Adrenal gland (tissue), 12 donors: ENCODE measurements around the gene CLMP. TPM values are rescaled to one million over a fixed set of nuclear protein-coding genes. Genes with fewer than 3 reads are reported as not detected.

Experiments
- DNase-seq, 7 donors: peaks; one replicate each; pipeline ENCODE4 v3.0.0-alpha.2; 2019 to 2020
- H3K27ac ChIP-seq, 5 donors: fragments of 200-600 bp; sonication (generic) in 4 of 5; 1 replicate in 3 of 5; 2 replicates in 2 of 5; pipeline versions ENCODE4 v1.5.1 to v1.8.0; 2016 to 2020; ENCODE audit warnings: mild to moderate bottlenecking in 1 of 5
- H3K27me3 ChIP-seq: fragments of 200-600 bp; 2 replicates; pipeline ENCODE4 v1.8.0; 2021
- H3K36me3 ChIP-seq, 2 donors: fragments of 200-600 bp; replicated peaks in 1 of 2; 1 replicate in 1 of 2; 2 replicates in 1 of 2; pipeline versions ENCODE4 v1.5.1 to v1.8.0; 2018 to 2022
- H3K4me1 ChIP-seq, 2 donors: fragments of 200-600 bp; replicated peaks in 1 of 2; 1 replicate in 1 of 2; 2 replicates in 1 of 2; pipeline versions ENCODE4 v1.5.1 to v1.8.0; 2018 to 2021
- H3K4me3 ChIP-seq, 4 donors: fragments of 200-600 bp; sonication (generic) in 3 of 4; one replicate each; pipeline ENCODE4 v1.5.1; 2016 to 2018
- H3K9me3 ChIP-seq, 3 donors: fragments of 200-600 bp; sonication (generic) in 1 of 3; replicated peaks in 1 of 3; 1 replicate in 2 of 3; 2 replicates in 1 of 3; pipeline versions ENCODE4 v1.5.1 to v1.8.0; 2016 to 2021
- POLR2A ChIP-seq, 2 donors: fragments of 450-650 bp; IDR thresholded peaks; one replicate each; pipeline ENCODE4 v1.6.1; 2017; ENCODE audit warnings: antibody characterized with exemption in 2 of 2, mild to moderate bottlenecking in 2 of 2, moderate library complexity in 1 of 2
- WGBS, 4 donors: extraction: QIAGEN DNeasy Blood & Tissue Kit in 2 of 4; methylation state at CpG; one replicate each; pipeline versions ENCODE4 v1.1.5 to v1.1.7; 2013 to 2017; 5-methylcytosine and 5-hydroxymethylcytosine counted together
- intact Hi-C, 2 donors: fragments of 100-400 bp; cut with DNase I; formaldehyde crosslinking; loops; one replicate each; pipeline versions ENCODE4 v1.14.1 to v1.15.0; 2022 to 2023
- polyA plus RNA-seq, 3 donors: library from polyadenylated mRNA; stranded (reverse); fragments of 200-250 nt in 2 of 3; fragments of 350-450 nt in 1 of 3; fragmentation: Illumina TruSeq in 1 of 3; extraction: RNeasy Lipid Tissue Mini Kit (QIAGEN cat#74804) in 1 of 3; gene quantifications; one replicate each; pipeline ENCODE4 v1.2.3, GENCODE V29; 2013 to 2014
- total RNA-seq, 9 donors: library from RNA; depleted of rRNA in 4 of 9; stranded (reverse); fragments of >200 nt in 4 of 9; fragments of 120-200 nt in 1 of 9; fragmentation: NEBNext Ultra II Directional in 1 of 9; extraction: Animal tissue kit (Norgen Biotek cat#: 25700) in 1 of 9; gene quantifications; one replicate each; pipeline versions ENCODE4 v1.1.0 to v1.2.4, GENCODE V29; 2013 to 2023
- TF ChIP-seq, protein P1 (sequence below), 6 experiments: fragments of 450-650 bp in 4 of 6; fragments of 200-600 bp in 2 of 6; sonication (generic) in 1 of 6; IDR thresholded peaks; 1 replicate in 5 of 6; 2 replicates in 1 of 6; pipeline versions ENCODE4 v1.5.1 to v1.8.0; 2016 to 2021; ENCODE audit warnings: antibody characterized with exemption in 6 of 6, mild to moderate bottlenecking in 2 of 6, moderate library complexity in 1 of 6
- donor health status: healthy with polysubstance abuse.
- donor health status: Bipolar disorder and iron deficiency.
- donor health status: DM: yes; HTN: yes; CAD: no.
- donor health status: DM: no; HTN: no; CAD: no.
- donor health status: DM: no; HTN: no; CAD: no.
- donor health status: DM: yes; HTN: yes; CAD: no.

CLMP gene
- total and polyA plus RNA-seq, 12 donors = 3.8 to 36.6 (median 19.8) TPM

DNA sequence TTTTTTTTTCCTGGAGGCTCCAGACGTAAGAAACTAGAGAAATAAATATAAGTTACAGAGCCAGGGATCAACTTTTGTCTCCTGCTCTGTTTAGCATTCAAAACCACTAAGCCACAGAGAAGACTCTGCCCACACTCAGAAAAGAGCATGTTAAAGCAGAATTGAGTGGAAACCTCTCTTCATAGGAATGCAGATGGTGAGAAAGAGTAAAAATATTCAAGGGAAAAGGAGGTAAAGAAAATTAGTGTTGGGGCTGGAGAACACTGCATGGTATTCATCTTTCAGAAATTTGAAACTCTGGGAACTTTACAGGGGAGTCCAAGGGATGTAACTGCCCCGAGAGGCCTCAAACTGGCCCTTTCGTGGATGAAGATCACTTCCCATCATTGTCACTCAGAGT lies 65.1 kb downstream of the CLMP start:
- Histone ChIP-seq H3K4me3 (no peak overlapping the region), H3K9me3 (no peaks in the 10 kb centered on the region), H3K27ac (peak overlapping the region in 1 of 5 donors; percentile 48), H3K4me1 (no peaks in the 10 kb centered on the region), H3K36me3 (no peaks in the 10 kb centered on the region), H3K27me3 (no peaks in the 10 kb centered on the region)
- TF ChIP-seq POLR2A (IDR thresholded peaks at IDR 0.05) = no peak
- TF ChIP-seq, protein P1, sequence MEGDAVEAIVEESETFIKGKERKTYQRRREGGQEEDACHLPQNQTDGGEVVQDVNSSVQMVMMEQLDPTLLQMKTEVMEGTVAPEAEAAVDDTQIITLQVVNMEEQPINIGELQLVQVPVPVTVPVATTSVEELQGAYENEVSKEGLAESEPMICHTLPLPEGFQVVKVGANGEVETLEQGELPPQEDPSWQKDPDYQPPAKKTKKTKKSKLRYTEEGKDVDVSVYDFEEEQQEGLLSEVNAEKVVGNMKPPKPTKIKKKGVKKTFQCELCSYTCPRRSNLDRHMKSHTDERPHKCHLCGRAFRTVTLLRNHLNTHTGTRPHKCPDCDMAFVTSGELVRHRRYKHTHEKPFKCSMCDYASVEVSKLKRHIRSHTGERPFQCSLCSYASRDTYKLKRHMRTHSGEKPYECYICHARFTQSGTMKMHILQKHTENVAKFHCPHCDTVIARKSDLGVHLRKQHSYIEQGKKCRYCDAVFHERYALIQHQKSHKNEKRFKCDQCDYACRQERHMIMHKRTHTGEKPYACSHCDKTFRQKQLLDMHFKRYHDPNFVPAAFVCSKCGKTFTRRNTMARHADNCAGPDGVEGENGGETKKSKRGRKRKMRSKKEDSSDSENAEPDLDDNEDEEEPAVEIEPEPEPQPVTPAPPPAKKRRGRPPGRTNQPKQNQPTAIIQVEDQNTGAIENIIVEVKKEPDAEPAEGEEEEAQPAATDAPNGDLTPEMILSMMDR (IDR thresholded peaks at IDR 0.05) = no peak
- intact Hi-C loops = no loop called here
- WGBS, 4 donors = 65 to 84% (median 76%) methylated on average over 3 of the region's 3 CpGs
- no peak for DNase-seq

GRCh38 chr11:123125169-123125568 lies 69.9 kb downstream of the CLMP start:
- DNase-seq = no peak
- TF ChIP-seq, protein P1 (IDR thresholded peaks at IDR 0.05) = no peak
- no peak for TF ChIP-seq POLR2A (IDR thresholded peaks at IDR 0.05)
- Histone ChIP-seq H3K27me3 (no peaks in the 10 kb centered on the region), H3K27ac (no peak overlapping the region), H3K9me3 (no peaks in the 10 kb centered on the region), H3K36me3 (no peaks in the 10 kb centered on the region), H3K4me3 (no peak overlapping the region), H3K4me1 (peaks cover 0 to 7% of the 10 kb centered on the region in 2 donors)
- intact Hi-C loops = no loop called here
- WGBS, 4 donors = 29 to 46% (median 36%) methylated on average over 3 of the region's 3 CpGs

DNA sequence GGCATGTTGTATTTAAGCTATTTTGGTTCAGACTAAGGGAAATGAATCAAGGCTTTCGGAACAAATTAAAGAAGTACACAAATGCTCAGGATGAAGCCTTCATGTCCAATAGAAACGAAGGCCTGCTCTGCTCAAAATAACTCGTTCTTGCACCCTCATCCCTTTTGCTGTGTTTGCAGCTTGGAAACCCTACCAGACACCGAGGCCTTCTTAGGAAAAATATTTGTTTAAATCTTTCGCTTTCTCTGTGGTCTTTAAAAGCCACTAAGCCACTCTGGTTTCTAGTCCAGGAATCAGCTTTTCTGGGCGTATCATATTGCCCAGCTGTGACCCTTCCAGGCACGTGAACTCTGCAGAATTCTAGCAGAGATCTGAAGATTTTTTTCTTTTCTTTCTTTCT lies 72.2 kb downstream of the CLMP start:
- no peak overlapping the region for H3K4me3 ChIP-seq
- H3K4me1 ChIP-seq = peaks cover 0 to 7% of the 10 kb centered on the region in 2 donors
- 77 to 81% (median 78%) methylated on average over 7 of the region's 7 CpGs for WGBS, 4 donors
- TF ChIP-seq, protein P1 (IDR thresholded peaks at IDR 0.05) = no peak
- TF ChIP-seq POLR2A (IDR thresholded peaks at IDR 0.05) = no peak
- peak overlapping the region in 3 of 5 donors; percentile 7 to 60 (median 27) for H3K27ac ChIP-seq
- no peak for DNase-seq
- intact Hi-C loops = no loop called here
- no peaks in the 10 kb centered on the region for H3K9me3 ChIP-seq
- H3K36me3 ChIP-seq = no peaks in the 10 kb centered on the region
- no peaks in the 10 kb centered on the region for H3K27me3 ChIP-seq

DNA sequence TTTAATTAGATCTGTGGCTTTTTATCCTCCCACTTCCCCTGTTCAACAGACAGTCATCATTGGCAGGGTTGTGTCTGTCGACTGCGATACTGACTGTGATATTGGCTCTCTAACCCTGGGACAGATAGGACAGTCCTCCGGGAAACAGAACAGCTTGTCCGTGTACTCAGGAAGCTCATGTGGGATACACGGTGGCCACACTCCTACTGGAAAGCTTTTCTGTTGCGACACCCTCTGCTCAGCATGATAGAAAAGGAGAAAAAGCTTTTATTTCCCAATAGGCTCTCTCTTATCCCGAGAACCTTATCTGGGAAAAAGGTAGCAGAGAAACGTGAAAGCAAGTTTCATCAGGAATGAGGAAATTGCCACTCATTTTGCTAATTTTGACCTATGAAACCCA lies 72.7 kb downstream of the CLMP start:
- no peak overlapping the region for H3K4me3 ChIP-seq
- peaks cover 0 to 7% of the 10 kb centered on the region in 2 donors for H3K4me1 ChIP-seq
- H3K27ac ChIP-seq = peak overlapping the region in 3 of 5 donors; percentile 7 to 60 (median 27)
- no peaks in the 10 kb centered on the region for H3K9me3 ChIP-seq
- H3K27me3 ChIP-seq = no peaks in the 10 kb centered on the region
- TF ChIP-seq POLR2A (IDR thresholded peaks at IDR 0.05) = peak in 1 of 2 donors; percentile 9
- TF ChIP-seq, protein P1 (IDR thresholded peaks at IDR 0.05) = no peak
- intact Hi-C loops = no loop called here
- peak in 4 of 7 donors; percentile 41 to 83 (median 56) for DNase-seq
- no peaks in the 10 kb centered on the region for H3K36me3 ChIP-seq
- 41 to 55% (median 49%) methylated on average over 8 of the region's 8 CpGs for WGBS, 4 donors
